HepG2 (cell line): Measurements from ENCODE around the gene KIZ. TPM values are rescaled to one million over a fixed set of nuclear protein-coding genes. Genes with fewer than 3 reads are reported as not detected.

Source experiments
- FUBP1 ChIP-seq: sonication (generic); formaldehyde crosslinking; IDR thresholded peaks from 2 replicates; pipeline ENCODE4 v1.5.1; 2020; ENCODE audit warnings: missing genetic modification reagents, mild to moderate bottlenecking, borderline replicate concordance
- GTF3A ChIP-seq: sonication (generic); formaldehyde crosslinking; conservative IDR thresholded peaks from 2 replicates; pipeline ENCODE4 v1.4.0; 2020; ENCODE audit warnings: mild to moderate bottlenecking, missing genetic modification reagents
- HNF4A ChIP-seq: sonication (generic); formaldehyde crosslinking; IDR thresholded peaks from 2 replicates; pipeline ENCODE4 v1.4.0; 2020; ENCODE audit warnings: missing genetic modification reagents
- ISX ChIP-seq: sonication (generic); formaldehyde crosslinking; conservative IDR thresholded peaks from 2 replicates; pipeline ENCODE4 v1.5.0; 2020; ENCODE audit warnings: missing genetic modification reagents
- TCF12 ChIP-seq, 2 experiments: fragments of 450-650 bp in 1 of 2; sonication (generic) in 1 of 2; formaldehyde crosslinking in 1 of 2; IDR thresholded peaks; 2 replicates each; pipeline versions ENCODE4 v1.6.1 to v1.8.0; 2017 to 2022; ENCODE audit warnings: antibody characterized with exemption in 1 of 2, mild to moderate bottlenecking in 1 of 2, missing genetic modification reagents in 1 of 2, moderate library complexity in 1 of 2
- ZNF30 ChIP-seq: sonication (generic); formaldehyde crosslinking; IDR thresholded peaks from 2 replicates; pipeline ENCODE4 v1.5.0; 2020; ENCODE audit warnings: mild to moderate bottlenecking, missing genetic modification reagents
- ZNF326 ChIP-seq: sonication (generic); formaldehyde crosslinking; IDR thresholded peaks from 2 replicates; pipeline ENCODE4 v1.4.0; 2020; ENCODE audit warnings: missing genetic modification reagents, borderline replicate concordance
- ZNF549 ChIP-seq: sonication (generic); formaldehyde crosslinking; IDR thresholded peaks from 2 replicates; pipeline ENCODE4 v1.5.0; 2020; ENCODE audit warnings: missing genetic modification reagents
- ZNF564 ChIP-seq: sonication (generic); formaldehyde crosslinking; IDR thresholded peaks from 2 replicates; pipeline ENCODE4 v1.8.1; 2023; ENCODE audit warnings: mild to moderate bottlenecking, missing genetic modification reagents
- ZNF761 ChIP-seq: sonication (generic); formaldehyde crosslinking; conservative IDR thresholded peaks from 2 replicates; pipeline ENCODE4 v1.4.0; 2020; ENCODE audit warnings: mild to moderate bottlenecking, missing genetic modification reagents
- ZNF782 ChIP-seq: sonication (generic); formaldehyde crosslinking; IDR thresholded peaks from 2 replicates; pipeline ENCODE4 v1.4.0; 2020; ENCODE audit warnings: missing genetic modification reagents, mild to moderate bottlenecking, borderline replicate concordance
- polyA plus RNA-seq, 8 experiments: library from polyadenylated mRNA; depleted of rRNA in 3 of 8; stranded (reverse) in 7 of 8; unstranded in 1 of 8; fragments of >200 nt; fragmentation: Illumina TruSeq in 4 of 8; extraction: Trizol in 4 of 8; gene quantifications; 2 replicates each; pipeline versions ENCODE4 v1.2.1 to v1.2.3, GENCODE V29; 2011 to 2016; ENCODE audit warnings: low read depth in 4 of 8, missing spikeins in 1 of 8, mixed read lengths in 1 of 8; ENCODE audit not compliant: insufficient read depth in 1 of 8
- total RNA-seq, 5 experiments: library from RNA; depleted of rRNA; stranded (reverse); fragments of >200 nt; fragmentation: Illumina TruSeq; extraction: Trizol; gene quantifications; 2 replicates each; pipeline ENCODE4 v1.2.3, GENCODE V29; 2016; ENCODE audit warnings: low read depth in 1 of 5
- TF ChIP-seq, protein P1 (sequence below): sonication (generic); formaldehyde crosslinking; IDR thresholded peaks from 2 replicates; pipeline ENCODE4 v1.4.0; 2020; ENCODE audit warnings: low read depth, mild to moderate bottlenecking, missing genetic modification reagents
- TF ChIP-seq, protein P2 (sequence below): sonication (generic); formaldehyde crosslinking; IDR thresholded peaks from 2 replicates; pipeline ENCODE4 v1.4.0; 2020; ENCODE audit warnings: missing genetic modification reagents, borderline replicate concordance
- TF ChIP-seq, protein P3 (sequence below): sonication (generic); formaldehyde crosslinking; IDR thresholded peaks from 2 replicates; pipeline ENCODE4 v1.9.0; 2021; ENCODE audit warnings: missing genetic modification reagents, mild to moderate bottlenecking, borderline replicate concordance

The KIZ gene
- total and polyA plus RNA-seq, 2 of the 13 experiments (the other 11 are each of a cell fraction or from before 2014, with no cell fraction given) = 46.3 to 114 TPM

DNA sequence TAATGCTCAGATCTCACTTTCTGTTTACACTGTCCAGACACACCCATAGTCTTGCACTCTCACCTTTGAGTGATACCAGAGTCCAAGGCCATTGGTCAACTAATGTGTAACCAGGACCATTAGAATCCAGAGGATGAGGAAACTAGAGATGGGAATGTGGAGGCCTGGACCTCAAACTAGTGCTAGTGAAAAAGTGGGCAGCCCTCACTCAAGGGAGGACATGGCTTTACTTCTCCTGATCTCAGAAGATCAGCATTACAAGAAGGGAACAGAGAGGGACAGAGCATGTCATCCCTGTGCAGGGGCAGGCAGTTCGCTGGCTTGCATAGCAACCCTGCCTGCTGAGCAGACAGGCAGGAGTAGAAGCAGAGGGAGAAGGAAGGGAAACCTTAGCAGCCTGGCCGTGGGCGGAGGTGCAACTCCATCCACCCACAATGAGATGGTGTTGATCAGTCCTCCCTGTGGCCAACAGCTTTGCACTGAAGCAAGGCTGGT, 154.7 kb downstream of the KIZ start (continued):
- TF ChIP-seq, protein P1, sequence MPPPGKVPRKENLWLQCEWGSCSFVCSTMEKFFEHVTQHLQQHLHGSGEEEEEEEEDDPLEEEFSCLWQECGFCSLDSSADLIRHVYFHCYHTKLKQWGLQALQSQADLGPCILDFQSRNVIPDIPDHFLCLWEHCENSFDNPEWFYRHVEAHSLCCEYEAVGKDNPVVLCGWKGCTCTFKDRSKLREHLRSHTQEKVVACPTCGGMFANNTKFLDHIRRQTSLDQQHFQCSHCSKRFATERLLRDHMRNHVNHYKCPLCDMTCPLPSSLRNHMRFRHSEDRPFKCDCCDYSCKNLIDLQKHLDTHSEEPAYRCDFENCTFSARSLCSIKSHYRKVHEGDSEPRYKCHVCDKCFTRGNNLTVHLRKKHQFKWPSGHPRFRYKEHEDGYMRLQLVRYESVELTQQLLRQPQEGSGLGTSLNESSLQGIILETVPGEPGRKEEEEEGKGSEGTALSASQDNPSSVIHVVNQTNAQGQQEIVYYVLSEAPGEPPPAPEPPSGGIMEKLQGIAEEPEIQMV (CRISPR knock-in tag) = no peak
- no peak for TF ChIP-seq ZNF761
- no peak for TF ChIP-seq ISX (CRISPR knock-in tag)
- TF ChIP-seq FUBP1 (CRISPR knock-in tag) = no peak
- TF ChIP-seq HNF4A (CRISPR knock-in tag) = peak; percentile 99
- TF ChIP-seq, protein P2, sequence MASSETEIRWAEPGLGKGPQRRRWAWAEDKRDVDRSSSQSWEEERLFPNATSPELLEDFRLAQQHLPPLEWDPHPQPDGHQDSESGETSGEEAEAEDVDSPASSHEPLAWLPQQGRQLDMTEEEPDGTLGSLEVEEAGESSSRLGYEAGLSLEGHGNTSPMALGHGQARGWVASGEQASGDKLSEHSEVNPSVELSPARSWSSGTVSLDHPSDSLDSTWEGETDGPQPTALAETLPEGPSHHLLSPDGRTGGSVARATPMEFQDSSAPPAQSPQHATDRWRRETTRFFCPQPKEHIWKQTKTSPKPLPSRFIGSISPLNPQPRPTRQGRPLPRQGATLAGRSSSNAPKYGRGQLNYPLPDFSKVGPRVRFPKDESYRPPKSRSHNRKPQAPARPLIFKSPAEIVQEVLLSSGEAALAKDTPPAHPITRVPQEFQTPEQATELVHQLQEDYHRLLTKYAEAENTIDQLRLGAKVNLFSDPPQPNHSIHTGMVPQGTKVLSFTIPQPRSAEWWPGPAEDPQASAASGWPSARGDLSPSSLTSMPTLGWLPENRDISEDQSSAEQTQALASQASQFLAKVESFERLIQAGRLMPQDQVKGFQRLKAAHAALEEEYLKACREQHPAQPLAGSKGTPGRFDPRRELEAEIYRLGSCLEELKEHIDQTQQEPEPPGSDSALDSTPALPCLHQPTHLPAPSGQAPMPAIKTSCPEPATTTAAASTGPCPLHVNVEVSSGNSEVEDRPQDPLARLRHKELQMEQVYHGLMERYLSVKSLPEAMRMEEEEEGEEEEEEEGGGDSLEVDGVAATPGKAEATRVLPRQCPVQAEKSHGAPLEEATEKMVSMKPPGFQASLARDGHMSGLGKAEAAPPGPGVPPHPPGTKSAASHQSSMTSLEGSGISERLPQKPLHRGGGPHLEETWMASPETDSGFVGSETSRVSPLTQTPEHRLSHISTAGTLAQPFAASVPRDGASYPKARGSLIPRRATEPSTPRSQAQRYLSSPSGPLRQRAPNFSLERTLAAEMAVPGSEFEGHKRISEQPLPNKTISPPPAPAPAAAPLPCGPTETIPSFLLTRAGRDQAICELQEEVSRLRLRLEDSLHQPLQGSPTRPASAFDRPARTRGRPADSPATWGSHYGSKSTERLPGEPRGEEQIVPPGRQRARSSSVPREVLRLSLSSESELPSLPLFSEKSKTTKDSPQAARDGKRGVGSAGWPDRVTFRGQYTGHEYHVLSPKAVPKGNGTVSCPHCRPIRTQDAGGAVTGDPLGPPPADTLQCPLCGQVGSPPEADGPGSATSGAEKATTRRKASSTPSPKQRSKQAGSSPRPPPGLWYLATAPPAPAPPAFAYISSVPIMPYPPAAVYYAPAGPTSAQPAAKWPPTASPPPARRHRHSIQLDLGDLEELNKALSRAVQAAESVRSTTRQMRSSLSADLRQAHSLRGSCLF (CRISPR knock-in tag) = no peak
- TF ChIP-seq ZNF782 (CRISPR knock-in tag) = no peak
- no peak for TF ChIP-seq ZNF326 (CRISPR knock-in tag)
- no peak for TF ChIP-seq ZNF30 (CRISPR knock-in tag)
- no peak for TF ChIP-seq ZNF549
- TF ChIP-seq GTF3A = no peak
- no peak for TF ChIP-seq TCF12 (IDR thresholded peaks at IDR 0.05)
- TF ChIP-seq TCF12 (CRISPR knock-in tag; IDR thresholded peaks at IDR 0.05) = no peak
- TF ChIP-seq ZNF564 (CRISPR knock-in tag) = no peak
- TF ChIP-seq, protein P3, sequence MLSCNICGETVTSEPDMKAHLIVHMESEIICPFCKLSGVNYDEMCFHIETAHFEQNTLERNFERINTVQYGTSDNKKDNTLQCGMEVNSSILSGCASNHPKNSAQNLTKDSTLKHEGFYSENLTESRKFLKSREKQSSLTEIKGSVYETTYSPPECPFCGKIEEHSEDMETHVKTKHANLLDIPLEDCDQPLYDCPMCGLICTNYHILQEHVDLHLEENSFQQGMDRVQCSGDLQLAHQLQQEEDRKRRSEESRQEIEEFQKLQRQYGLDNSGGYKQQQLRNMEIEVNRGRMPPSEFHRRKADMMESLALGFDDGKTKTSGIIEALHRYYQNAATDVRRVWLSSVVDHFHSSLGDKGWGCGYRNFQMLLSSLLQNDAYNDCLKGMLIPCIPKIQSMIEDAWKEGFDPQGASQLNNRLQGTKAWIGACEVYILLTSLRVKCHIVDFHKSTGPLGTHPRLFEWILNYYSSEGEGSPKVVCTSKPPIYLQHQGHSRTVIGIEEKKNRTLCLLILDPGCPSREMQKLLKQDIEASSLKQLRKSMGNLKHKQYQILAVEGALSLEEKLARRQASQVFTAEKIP = no peak
